ENCODE data around the gene MRGPRF.

The MRGPRF gene

DNA sequence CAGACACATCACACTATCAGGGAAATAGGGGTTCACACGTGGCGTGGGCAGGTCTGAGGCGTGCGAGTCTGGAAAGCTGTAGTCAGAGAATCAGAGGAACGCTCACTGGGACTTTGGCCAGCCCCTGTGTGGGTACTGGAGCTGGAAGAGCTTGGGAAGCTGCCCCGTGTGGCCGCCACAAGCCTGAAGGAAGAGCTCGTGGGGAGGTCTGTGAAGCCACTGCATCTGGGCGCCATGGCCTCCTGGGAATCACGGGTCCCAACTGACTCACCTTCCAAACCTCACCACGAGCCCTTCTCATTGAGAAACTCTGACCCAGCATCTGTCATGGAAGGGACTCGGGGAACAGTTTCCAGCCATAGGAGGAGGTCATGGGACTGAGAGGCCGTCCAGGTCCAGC, 5.9 kb upstream of the MRGPRF start:
- TF ChIP-seq, protein P1, sequence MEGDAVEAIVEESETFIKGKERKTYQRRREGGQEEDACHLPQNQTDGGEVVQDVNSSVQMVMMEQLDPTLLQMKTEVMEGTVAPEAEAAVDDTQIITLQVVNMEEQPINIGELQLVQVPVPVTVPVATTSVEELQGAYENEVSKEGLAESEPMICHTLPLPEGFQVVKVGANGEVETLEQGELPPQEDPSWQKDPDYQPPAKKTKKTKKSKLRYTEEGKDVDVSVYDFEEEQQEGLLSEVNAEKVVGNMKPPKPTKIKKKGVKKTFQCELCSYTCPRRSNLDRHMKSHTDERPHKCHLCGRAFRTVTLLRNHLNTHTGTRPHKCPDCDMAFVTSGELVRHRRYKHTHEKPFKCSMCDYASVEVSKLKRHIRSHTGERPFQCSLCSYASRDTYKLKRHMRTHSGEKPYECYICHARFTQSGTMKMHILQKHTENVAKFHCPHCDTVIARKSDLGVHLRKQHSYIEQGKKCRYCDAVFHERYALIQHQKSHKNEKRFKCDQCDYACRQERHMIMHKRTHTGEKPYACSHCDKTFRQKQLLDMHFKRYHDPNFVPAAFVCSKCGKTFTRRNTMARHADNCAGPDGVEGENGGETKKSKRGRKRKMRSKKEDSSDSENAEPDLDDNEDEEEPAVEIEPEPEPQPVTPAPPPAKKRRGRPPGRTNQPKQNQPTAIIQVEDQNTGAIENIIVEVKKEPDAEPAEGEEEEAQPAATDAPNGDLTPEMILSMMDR (IDR thresholded peaks at IDR 0.05; ENCODE audit: low read depth, low read length): no peak
- Histone ChIP-seq H3K27me3 (ENCODE audit: insufficient read depth, low read depth, severe bottlenecking) (no peaks in the 10 kb centered on the region), H3K36me3 (no peaks in the 10 kb centered on the region)

DNA sequence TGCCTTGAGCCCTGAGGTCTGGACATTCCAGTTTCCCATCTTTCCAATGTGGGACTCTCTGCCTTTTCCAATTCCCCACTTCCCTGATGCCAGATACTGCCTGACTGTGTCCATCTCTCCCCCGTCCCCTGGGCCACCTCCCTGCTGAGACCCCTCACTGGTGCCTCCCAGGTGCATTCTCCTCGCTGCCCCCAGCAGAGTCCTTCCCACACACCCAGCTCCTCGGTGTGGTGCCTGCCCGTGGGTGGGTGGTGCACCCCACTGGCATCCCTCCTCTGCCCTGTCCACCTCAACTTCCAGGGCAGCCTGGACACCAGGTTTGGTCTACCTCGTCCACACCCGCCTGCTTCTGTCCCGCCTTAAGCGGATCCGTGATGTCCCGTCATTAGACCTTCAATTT, 4.9 kb upstream of the MRGPRF start:
- H3K36me3 ChIP-seq: no peaks in the 10 kb centered on the region
- no peaks in the 10 kb centered on the region for H3K9me3 ChIP-seq (ENCODE audit: severe bottlenecking)
- H3K27me3 ChIP-seq (ENCODE audit: insufficient read depth, low read depth, severe bottlenecking): no peaks in the 10 kb centered on the region
- TF ChIP-seq, protein P1 (IDR thresholded peaks at IDR 0.05; ENCODE audit: low read depth, low read length): no peak
- H3K27ac ChIP-seq: no peak overlapping the region
- no peak for DNase-seq
- no peak overlapping the region for H3K4me3 ChIP-seq (ENCODE audit: low read depth, low read length)

More for the DNA sequence above, 5.9 kb upstream of the MRGPRF start:
- H3K4me3 ChIP-seq (ENCODE audit: low read depth, low read length): no peak overlapping the region
- DNase-seq: no peak
- H3K9me3 ChIP-seq (ENCODE audit: severe bottlenecking): no peaks in the 10 kb centered on the region
- H3K27ac ChIP-seq: no peak overlapping the region

DNA sequence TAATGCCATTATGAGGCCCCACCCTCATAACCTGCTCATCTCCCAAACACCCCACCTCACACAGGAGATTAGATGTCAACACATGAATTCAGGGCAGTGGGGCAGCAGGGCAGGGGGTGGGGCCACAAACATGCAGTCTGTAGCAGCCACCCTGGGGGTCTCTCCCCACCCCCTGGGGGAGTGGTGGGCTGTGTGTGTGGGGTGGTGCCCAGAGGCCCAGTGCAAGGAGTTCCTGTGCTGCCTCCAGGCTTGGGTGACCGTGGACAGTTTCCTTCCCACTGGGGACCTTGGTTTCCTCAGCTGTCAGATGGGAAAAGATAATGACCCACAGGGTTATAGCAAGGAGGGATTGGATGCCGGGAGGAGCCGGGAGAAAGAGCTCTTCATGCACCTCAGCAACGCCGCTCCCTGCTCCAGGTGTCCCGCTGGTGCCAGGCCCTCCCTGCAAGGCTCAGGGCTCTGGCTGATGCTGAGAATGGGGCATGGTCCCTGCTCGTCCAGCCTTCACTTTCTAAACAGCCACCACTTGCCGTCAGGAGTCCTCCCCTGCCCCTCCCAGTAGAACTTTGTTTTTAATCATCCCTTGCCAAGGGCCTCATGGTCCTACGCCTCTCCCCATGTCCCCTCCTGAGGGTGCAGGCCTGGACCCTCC, 2.0 kb upstream of the MRGPRF start:
- TF ChIP-seq, protein P1 (IDR thresholded peaks at IDR 0.05; ENCODE audit: low read depth, low read length): no peak
- no peak overlapping the region for H3K27ac ChIP-seq
- no peak for DNase-seq
- H3K27me3 ChIP-seq (ENCODE audit: insufficient read depth, low read depth, severe bottlenecking): no peaks in the 10 kb centered on the region
- H3K4me3 ChIP-seq (ENCODE audit: low read depth, low read length): no peak overlapping the region
- no peaks in the 10 kb centered on the region for H3K9me3 ChIP-seq (ENCODE audit: severe bottlenecking)
- H3K36me3 ChIP-seq: no peaks in the 10 kb centered on the region

DNA sequence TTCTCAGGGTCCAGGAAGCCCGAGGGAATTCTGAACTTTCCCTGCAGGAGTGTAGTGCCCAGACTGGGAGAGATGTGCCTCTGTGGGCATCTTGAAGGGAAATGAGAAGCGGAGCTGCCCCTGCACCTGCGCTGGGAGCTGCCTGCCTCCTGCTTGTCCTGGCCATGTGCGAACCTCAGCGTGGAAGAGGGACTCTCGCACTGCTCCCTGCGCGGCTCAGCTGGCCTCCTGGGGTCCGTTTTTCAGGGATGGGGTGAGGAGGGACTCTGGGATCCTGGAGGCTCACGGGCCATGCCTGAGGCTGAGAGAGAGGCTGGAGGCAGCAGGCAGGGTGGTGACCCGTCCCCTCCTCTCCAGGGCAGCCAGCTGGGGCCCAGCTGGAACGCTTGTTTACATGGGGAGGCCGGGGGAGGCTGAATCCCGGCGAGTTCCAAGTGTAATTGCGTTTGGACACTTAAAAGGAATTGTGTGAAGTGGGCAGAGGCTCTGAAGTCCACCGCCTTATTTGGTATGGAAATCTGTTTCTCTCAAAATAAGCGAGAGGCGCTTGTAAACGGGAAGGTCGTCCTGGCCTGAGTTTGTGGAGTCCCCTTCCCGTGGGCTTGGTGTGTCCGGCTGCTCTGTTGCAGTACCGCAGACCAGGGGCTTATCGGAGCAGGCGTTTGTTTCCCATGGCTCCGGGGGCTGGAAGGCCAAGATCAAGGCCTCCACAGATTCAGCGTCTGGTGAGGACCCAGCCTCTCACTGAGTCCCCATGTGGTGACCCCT, 1.2 kb upstream of the MRGPRF start:
- H3K4me3 ChIP-seq (ENCODE audit: low read depth, low read length): no peak overlapping the region
- no peaks in the 10 kb centered on the region for H3K36me3 ChIP-seq
- no peaks in the 10 kb centered on the region for H3K9me3 ChIP-seq (ENCODE audit: severe bottlenecking)
- H3K27me3 ChIP-seq (ENCODE audit: insufficient read depth, low read depth, severe bottlenecking): no peaks in the 10 kb centered on the region
- H3K27ac ChIP-seq: no peak overlapping the region
- no peak for DNase-seq
- TF ChIP-seq, protein P1 (IDR thresholded peaks at IDR 0.05; ENCODE audit: low read depth, low read length): no peak

DNA sequence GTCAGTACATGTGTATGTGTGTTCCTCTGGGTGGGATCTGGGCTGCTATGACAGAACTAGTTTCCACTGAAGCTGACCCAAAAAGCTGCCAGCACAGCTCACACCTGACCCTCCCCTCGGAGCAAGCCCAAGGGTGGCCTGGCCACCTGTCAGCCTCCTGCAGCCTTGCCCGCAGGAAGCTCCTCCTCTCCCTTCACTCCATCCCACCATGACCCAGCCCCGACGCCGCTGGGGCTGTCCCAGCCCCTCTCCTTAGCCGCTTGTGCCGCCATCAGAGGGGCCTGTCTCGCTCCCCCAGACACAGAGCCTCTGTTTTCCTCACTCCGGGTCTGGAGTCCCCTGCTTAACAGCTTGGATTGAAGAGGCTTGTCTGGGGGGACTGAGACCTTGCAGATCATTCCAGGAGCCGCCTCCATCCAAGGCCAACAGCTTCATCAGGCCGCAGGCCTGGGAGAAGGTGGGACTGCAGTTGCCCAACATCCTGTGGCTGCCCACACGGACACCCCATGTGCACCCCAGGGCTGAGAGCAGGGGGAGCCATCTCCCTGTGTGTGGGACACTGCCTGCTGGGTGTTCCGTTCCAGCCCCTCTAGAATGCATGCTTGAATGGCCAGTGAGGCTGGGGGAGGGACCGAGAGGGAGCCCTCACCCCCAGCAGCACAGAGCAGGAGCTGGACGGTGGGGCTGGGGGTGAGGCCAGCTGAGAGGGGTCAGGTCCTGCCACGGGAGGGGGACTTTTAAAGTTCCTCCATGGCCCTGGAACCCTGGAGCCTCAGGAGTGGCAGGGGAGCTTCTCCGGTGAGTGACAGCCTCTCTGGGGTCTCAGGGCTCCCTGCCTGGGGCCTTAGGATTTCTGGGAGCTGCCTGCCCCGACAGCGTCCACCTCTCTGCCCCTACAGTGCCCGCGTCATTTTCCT, 696 bp downstream of the MRGPRF start:
- Histone ChIP-seq H3K9me3 (ENCODE audit: severe bottlenecking) (no peaks in the 10 kb centered on the region), H3K36me3 (no peaks in the 10 kb centered on the region), H3K4me3 (ENCODE audit: low read depth, low read length) (no peak overlapping the region), H3K27me3 (ENCODE audit: insufficient read depth, low read depth, severe bottlenecking) (no peaks in the 10 kb centered on the region), H3K27ac (no peak overlapping the region)
- no peak for DNase-seq
- TF ChIP-seq, protein P1 (IDR thresholded peaks at IDR 0.05; ENCODE audit: low read depth, low read length): no peak

Data from WERI-Rb-1 (cell line).